Lung (tissue), 12 donors: ENCODE measurements around the gene USP54. TPM values are rescaled to one million over a fixed set of nuclear protein-coding genes. Genes with fewer than 3 reads are reported as not detected.

ENCODE experiments used
- ATAC-seq: fragments of 200-7000 bp; cut with Tn5 transposase; one replicate; pipeline ENCODE4 v1.9.1; 2020; ENCODE audit warnings: moderate number of reproducible peaks; ENCODE audit not compliant: insufficient read depth, low FRiP score
- DNase-seq, 3 donors: peaks; one replicate each; pipeline ENCODE4 v3.0.0-alpha.2; 2013 to 2017
- H3K27ac ChIP-seq, 2 donors: one replicate each; pipeline ENCODE4 v1.5.1; 2013; ENCODE audit warnings: mild to moderate bottlenecking in 2 of 2, moderate library complexity in 2 of 2, control low read depth in 1 of 2, inconsistent platforms in 1 of 2, low read depth in 1 of 2, low read length in 1 of 2
- H3K27me3 ChIP-seq, 3 donors: one replicate each; pipeline ENCODE4 v1.5.1; 2013; ENCODE audit warnings: low read length in 2 of 3; ENCODE audit not compliant: control insufficient read depth in 3 of 3, insufficient read depth in 3 of 3
- H3K36me3 ChIP-seq, 4 donors: one replicate each; pipeline ENCODE4 v1.5.1; 2013; ENCODE audit warnings: low read length in 4 of 4, mild to moderate bottlenecking in 1 of 4, moderate library complexity in 1 of 4; ENCODE audit not compliant: control insufficient read depth in 4 of 4, insufficient read depth in 4 of 4
- H3K4me1 ChIP-seq, 5 donors: one replicate each; pipeline ENCODE4 v1.5.1; 2013; ENCODE audit warnings: low read length in 5 of 5, mild to moderate bottlenecking in 2 of 5, moderate library complexity in 1 of 5; ENCODE audit not compliant: control insufficient read depth in 5 of 5, insufficient read depth in 5 of 5
- H3K4me3 ChIP-seq: one replicate; pipeline ENCODE4 v1.5.1; 2013; ENCODE audit warnings: mild to moderate bottlenecking, control low read depth, moderate library complexity
- H3K9ac ChIP-seq, 2 donors: one replicate each; pipeline ENCODE4 v1.5.1; 2013; ENCODE audit warnings: low read length in 2 of 2, control low read depth in 1 of 2; ENCODE audit not compliant: insufficient read depth in 1 of 2
- H3K9me3 ChIP-seq, 4 donors: one replicate each; pipeline ENCODE4 v1.5.1; 2013; ENCODE audit warnings: low read length in 3 of 4, mild to moderate bottlenecking in 1 of 4, moderate library complexity in 1 of 4; ENCODE audit not compliant: control insufficient read depth in 4 of 4, insufficient read depth in 3 of 4
- CTCF ChIP-seq: IDR thresholded peaks from 2 replicates; pipeline ENCODE4 v1.5.1; 2012; ENCODE audit warnings: mild to moderate bottlenecking; ENCODE audit errors: control extremely low read depth, extremely low read depth
- WGBS, 2 donors: extraction: QIAGEN DNeasy Blood & Tissue Kit; methylation state at CpG; one replicate each; pipeline ENCODE4 v1.1.7; 2013; 5-methylcytosine and 5-hydroxymethylcytosine counted together
- polyA plus RNA-seq, 2 donors: library from polyadenylated mRNA; stranded (reverse); fragments of 200-250 nt; gene quantifications; one replicate each; pipeline ENCODE4 v1.2.1, GENCODE V29; 2013
- total RNA-seq, 2 donors: library from RNA; depleted of rRNA in 1 of 2; stranded (reverse); fragments of >200 nt in 1 of 2; gene quantifications; one replicate each; pipeline ENCODE4 v1.2.1, GENCODE V29; 2014 to 2021
- donor health status: control.
- donor health status: control.
- donor health status: Bipolar disorder and iron deficiency.
- donor health status: healthy.
- donor health status: DM: yes; HTN: yes; CAD: no.

USP54 gene
- total and polyA plus RNA-seq, 4 donors = 19.7 to 165 (median 62.9) TPM

GRCh38 chr10:73589563-73590126 is 1.5 kb downstream of the USP54 start:
- no peak for ATAC-seq
- peaks cover 4 to 45% (median 13%) of the 10 kb centered on the region in 5 donors for H3K4me1 ChIP-seq
- DNase-seq = no peak
- peak overlapping the region in 1 of 2 donors; percentile 16 for H3K27ac ChIP-seq
- no peaks in the 10 kb centered on the region for H3K36me3 ChIP-seq
- TF ChIP-seq CTCF = no peak
- no peak overlapping the region for H3K4me3 ChIP-seq
- 69% methylated on average over 3 of the region's 3 CpGs for WGBS, 2 donors
- no peaks in the 10 kb centered on the region for H3K9me3 ChIP-seq
- no peaks in the 10 kb centered on the region for H3K27me3 ChIP-seq
- no peak overlapping the region for H3K9ac ChIP-seq

GRCh38 chr10:73588656-73589055 is 2.5 kb downstream of the USP54 start:
- H3K4me1 ChIP-seq = peaks cover 4 to 45% (median 13%) of the 10 kb centered on the region in 5 donors
- 63 to 68% methylated on average over 1 of the region's 1 CpG for WGBS, 2 donors
- no peaks in the 10 kb centered on the region for H3K27me3 ChIP-seq
- H3K9ac ChIP-seq = no peak overlapping the region
- H3K36me3 ChIP-seq = no peaks in the 10 kb centered on the region
- TF ChIP-seq CTCF = no peak
- ATAC-seq (no peak), DNase-seq (no peak)
- no peak overlapping the region for H3K4me3 ChIP-seq
- H3K9me3 ChIP-seq = no peaks in the 10 kb centered on the region
- peak overlapping the region in 1 of 2 donors; percentile 9 for H3K27ac ChIP-seq

- TF ChIP-seq CTCF = no peak
- H3K9ac ChIP-seq = peak overlapping the region in 1 of 2 donors; percentile 16
- no peak overlapping the region for H3K27ac ChIP-seq
- peaks cover 2 to 36% (median 13%) of the 10 kb centered on the region in 5 donors for H3K4me1 ChIP-seq
- 6 to 10% methylated on average over 1 of the region's 1 CpG for WGBS, 2 donors
- H3K4me3 ChIP-seq = no peak overlapping the region
- no peaks in the 10 kb centered on the region for H3K36me3 ChIP-seq
- DNase-seq (peak; percentile 37 to 94 (median 90)), ATAC-seq (peak; percentile 38)
- H3K9me3 ChIP-seq = no peaks in the 10 kb centered on the region
- no peaks in the 10 kb centered on the region for H3K27me3 ChIP-seq
Measured at GRCh38 chr10:73586583-73586984, 4.6 kb downstream of the USP54 start.

- H3K36me3 ChIP-seq = no peaks in the 10 kb centered on the region
- DNase-seq (no peak), ATAC-seq (no peak)
- peaks cover 0 to 29% (median 7%) of the 10 kb centered on the region in 5 donors for H3K4me1 ChIP-seq
- no peak overlapping the region for H3K27ac ChIP-seq
- no peak overlapping the region for H3K4me3 ChIP-seq
- 94 to 96% methylated on average over 3 of the region's 3 CpGs for WGBS, 2 donors
- no peaks in the 10 kb centered on the region for H3K27me3 ChIP-seq
- H3K9ac ChIP-seq = no peak overlapping the region
- no peak for TF ChIP-seq CTCF
- no peaks in the 10 kb centered on the region for H3K9me3 ChIP-seq
Measured at GRCh38 chr10:73585327-73585726, 5.8 kb downstream of the USP54 start.
